Measurements from ENCODE around the gene DCXR.

GRCh38 chr17:82031303-82031884 lies 6.1 kb downstream of the DCXR start, which contains the start of gene RAC3:
- TF ChIP-seq, protein P1, sequence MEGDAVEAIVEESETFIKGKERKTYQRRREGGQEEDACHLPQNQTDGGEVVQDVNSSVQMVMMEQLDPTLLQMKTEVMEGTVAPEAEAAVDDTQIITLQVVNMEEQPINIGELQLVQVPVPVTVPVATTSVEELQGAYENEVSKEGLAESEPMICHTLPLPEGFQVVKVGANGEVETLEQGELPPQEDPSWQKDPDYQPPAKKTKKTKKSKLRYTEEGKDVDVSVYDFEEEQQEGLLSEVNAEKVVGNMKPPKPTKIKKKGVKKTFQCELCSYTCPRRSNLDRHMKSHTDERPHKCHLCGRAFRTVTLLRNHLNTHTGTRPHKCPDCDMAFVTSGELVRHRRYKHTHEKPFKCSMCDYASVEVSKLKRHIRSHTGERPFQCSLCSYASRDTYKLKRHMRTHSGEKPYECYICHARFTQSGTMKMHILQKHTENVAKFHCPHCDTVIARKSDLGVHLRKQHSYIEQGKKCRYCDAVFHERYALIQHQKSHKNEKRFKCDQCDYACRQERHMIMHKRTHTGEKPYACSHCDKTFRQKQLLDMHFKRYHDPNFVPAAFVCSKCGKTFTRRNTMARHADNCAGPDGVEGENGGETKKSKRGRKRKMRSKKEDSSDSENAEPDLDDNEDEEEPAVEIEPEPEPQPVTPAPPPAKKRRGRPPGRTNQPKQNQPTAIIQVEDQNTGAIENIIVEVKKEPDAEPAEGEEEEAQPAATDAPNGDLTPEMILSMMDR (IDR thresholded peaks at IDR 0.05) = no peak
- no peak for TF ChIP-seq POLR2AphosphoS5 (IDR thresholded peaks at IDR 0.05)
